ENCODE results near the gene SPTBN1. TPM values are rescaled to one million over a fixed set of nuclear protein-coding genes. Genes with fewer than 3 reads are reported as not detected.

Gene SPTBN1
- total and polyA plus RNA-seq, 2 of the 4 experiments (the other 2 are of a cell fraction) = 49.1 to 241 TPM

DNA sequence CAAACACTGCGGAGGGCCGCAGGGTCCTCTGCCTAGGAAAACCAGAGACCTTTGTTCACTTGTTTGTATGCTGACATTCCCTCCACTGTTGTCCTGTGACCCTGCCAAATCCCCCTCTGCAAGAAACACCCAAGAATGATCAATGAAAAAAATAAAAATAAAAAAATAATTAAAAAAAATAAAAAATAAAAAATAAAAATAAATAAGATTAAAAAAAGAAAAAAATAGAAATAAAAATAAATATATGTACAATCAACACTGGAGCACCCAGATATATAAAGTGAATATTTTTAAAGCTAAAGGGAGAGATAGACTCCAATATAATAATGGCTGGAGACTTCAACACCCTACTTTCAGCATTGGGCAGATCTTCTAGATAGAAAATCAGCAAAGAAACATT, 243.5 kb downstream of the SPTBN1 start:
- no TSS peak for BruUV-seq (replicated peaks)

More for the DNA sequence above, 243.5 kb downstream of the SPTBN1 start:
- ATAC-seq (ENCODE audit: low read depth) (no peak), DNase-seq (no peak)
- no peak overlapping the region for H3K23ac ChIP-seq (ENCODE audit: low read depth, low read length)
- H2AK5ac ChIP-seq (ENCODE audit: low read depth, low read length) = no peak overlapping the region
- H2AK9ac ChIP-seq (replicated peaks; ENCODE audit: low read depth, low read length, poor library complexity) = no peak overlapping the region
- no peak overlapping the region for H4K91ac ChIP-seq (ENCODE audit: insufficient read depth, low read depth, low read length)
- no peak overlapping the region for H3K4ac ChIP-seq (ENCODE audit: low read depth, low read length)
- H2BK120ac ChIP-seq (ENCODE audit: low read depth, low read length) = no peak overlapping the region
- no peak overlapping the region for H3K14ac ChIP-seq (replicated peaks; ENCODE audit: low read depth, low read length)
- no peak overlapping the region for H2BK20ac ChIP-seq (ENCODE audit: low read depth, low read length)
- no peaks in the 10 kb centered on the region for H3K79me1 ChIP-seq (ENCODE audit: low read depth in 1 of 2, low read length in 2 of 2)
- no peaks in the 10 kb centered on the region for H3K9me3 ChIP-seq (ENCODE audit: control insufficient read depth, insufficient read depth, low read length)
- no peaks in the 10 kb centered on the region for H4K20me1 ChIP-seq (ENCODE audit: insufficient read depth, low read length)
- dilution Hi-C loops (cut with HindIII; ENCODE audit: low sequenced_read_pairs, unreplicated experiment) (no loop called here), in situ Hi-C loops (cut with MboI; ENCODE audit: low sequenced_read_pairs) (loop anchor here (10.0 kb wide), 3 partner anchors 175 to 585 kb away; partner anchors contain the start of gene ACYP2), intact Hi-C loops (cut with micrococcal nuclease) (loop anchor here (5.0 kb wide), 2 partner anchors 347 to 537 kb away; no protein-coding TSS in a partner anchor)
- ChIA-PET POLR2A (ENCODE audit: unreplicated experiment) (no interaction called here), CTCF (no interaction called here)
- H3K4me3 ChIP-seq (ENCODE audit: insufficient read depth, low read depth, low read length) = no peak overlapping the region
- no peaks in the 10 kb centered on the region for H3K27me3 ChIP-seq (ENCODE audit: control insufficient read depth, insufficient read depth, low read length)
- WGBS, 2 experiments (ENCODE audit: extremely low coverage in 2 of 2, insufficient read length in 1 of 2) = no CpG with 5 or more reads among the region's 2 CpGs
- H2AFZ ChIP-seq (replicated peaks; ENCODE audit: low read length, poor library complexity) = no peak overlapping the region
- no peaks in the 10 kb centered on the region for H3K36me3 ChIP-seq (ENCODE audit: control insufficient read depth, insufficient read depth, low read length)
- no peaks in the 10 kb centered on the region for H3K9me1 ChIP-seq (ENCODE audit: insufficient read depth, low read length)
- no peak overlapping the region for H4K8ac ChIP-seq (ENCODE audit: low read depth in 2 of 2, low read length in 2 of 2)
- no peak overlapping the region for H3K4me2 ChIP-seq (ENCODE audit: low read depth, low read length)
- no peak overlapping the region for H3K56ac ChIP-seq (ENCODE audit: extremely low read depth, insufficient read depth, low read length)
- TF ChIP-seq MXI1 (IDR thresholded peaks at IDR 0.05; ENCODE audit: borderline replicate concordance, low read depth, low read length) (no peak), CEBPB (IDR thresholded peaks at IDR 0.05; ENCODE audit: low read depth, low read length) (no peak), MAFK (IDR thresholded peaks at IDR 0.05; ENCODE audit: low read depth, low read length) (no peak), FOS (IDR thresholded peaks at IDR 0.05; ENCODE audit: low read depth, low read length) (no peak), CHD1 (IDR thresholded peaks at IDR 0.05; ENCODE audit: low read depth, low read length) (no peak), RCOR1 (IDR thresholded peaks at IDR 0.05; ENCODE audit: insufficient replicate concordance, low read length) (no peak), POLR2A (IDR thresholded peaks at IDR 0.05; ENCODE audit: low read depth, low read length) (no peak), RAD21 (IDR thresholded peaks at IDR 0.05; ENCODE audit: low read length) (no peak), MAZ (IDR thresholded peaks at IDR 0.05; ENCODE audit: borderline replicate concordance, low read depth, low read length) (no peak), RFX5 (IDR thresholded peaks at IDR 0.05; ENCODE audit: low read depth, low read length) (no peak), SMC3 (IDR thresholded peaks at IDR 0.05; ENCODE audit: low read depth, low read length) (no peak), BHLHE40 (IDR thresholded peaks at IDR 0.05; ENCODE audit: low read depth, low read length) (no peak), NFE2L2 (IDR thresholded peaks at IDR 0.05; ENCODE audit: low read depth, low read length) (no peak)
- TF ChIP-seq, protein P1, sequence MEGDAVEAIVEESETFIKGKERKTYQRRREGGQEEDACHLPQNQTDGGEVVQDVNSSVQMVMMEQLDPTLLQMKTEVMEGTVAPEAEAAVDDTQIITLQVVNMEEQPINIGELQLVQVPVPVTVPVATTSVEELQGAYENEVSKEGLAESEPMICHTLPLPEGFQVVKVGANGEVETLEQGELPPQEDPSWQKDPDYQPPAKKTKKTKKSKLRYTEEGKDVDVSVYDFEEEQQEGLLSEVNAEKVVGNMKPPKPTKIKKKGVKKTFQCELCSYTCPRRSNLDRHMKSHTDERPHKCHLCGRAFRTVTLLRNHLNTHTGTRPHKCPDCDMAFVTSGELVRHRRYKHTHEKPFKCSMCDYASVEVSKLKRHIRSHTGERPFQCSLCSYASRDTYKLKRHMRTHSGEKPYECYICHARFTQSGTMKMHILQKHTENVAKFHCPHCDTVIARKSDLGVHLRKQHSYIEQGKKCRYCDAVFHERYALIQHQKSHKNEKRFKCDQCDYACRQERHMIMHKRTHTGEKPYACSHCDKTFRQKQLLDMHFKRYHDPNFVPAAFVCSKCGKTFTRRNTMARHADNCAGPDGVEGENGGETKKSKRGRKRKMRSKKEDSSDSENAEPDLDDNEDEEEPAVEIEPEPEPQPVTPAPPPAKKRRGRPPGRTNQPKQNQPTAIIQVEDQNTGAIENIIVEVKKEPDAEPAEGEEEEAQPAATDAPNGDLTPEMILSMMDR (conservative IDR thresholded peaks at IDR 0.05; ENCODE audit: low read depth, low read length) = no peak
- TF ChIP-seq, protein P2, sequence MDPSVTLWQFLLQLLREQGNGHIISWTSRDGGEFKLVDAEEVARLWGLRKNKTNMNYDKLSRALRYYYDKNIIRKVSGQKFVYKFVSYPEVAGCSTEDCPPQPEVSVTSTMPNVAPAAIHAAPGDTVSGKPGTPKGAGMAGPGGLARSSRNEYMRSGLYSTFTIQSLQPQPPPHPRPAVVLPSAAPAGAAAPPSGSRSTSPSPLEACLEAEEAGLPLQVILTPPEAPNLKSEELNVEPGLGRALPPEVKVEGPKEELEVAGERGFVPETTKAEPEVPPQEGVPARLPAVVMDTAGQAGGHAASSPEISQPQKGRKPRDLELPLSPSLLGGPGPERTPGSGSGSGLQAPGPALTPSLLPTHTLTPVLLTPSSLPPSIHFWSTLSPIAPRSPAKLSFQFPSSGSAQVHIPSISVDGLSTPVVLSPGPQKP (IDR thresholded peaks at IDR 0.05; ENCODE audit: borderline replicate concordance, low read depth, low read length) = no peak
- TF ChIP-seq, protein P3, sequence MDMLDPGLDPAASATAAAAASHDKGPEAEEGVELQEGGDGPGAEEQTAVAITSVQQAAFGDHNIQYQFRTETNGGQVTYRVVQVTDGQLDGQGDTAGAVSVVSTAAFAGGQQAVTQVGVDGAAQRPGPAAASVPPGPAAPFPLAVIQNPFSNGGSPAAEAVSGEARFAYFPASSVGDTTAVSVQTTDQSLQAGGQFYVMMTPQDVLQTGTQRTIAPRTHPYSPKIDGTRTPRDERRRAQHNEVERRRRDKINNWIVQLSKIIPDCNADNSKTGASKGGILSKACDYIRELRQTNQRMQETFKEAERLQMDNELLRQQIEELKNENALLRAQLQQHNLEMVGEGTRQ (IDR thresholded peaks at IDR 0.05; ENCODE audit: low read depth, low read length) = no peak
- no peak overlapping the region for H3K18ac ChIP-seq (ENCODE audit: low read depth, low read length)
- H2BK15ac ChIP-seq (ENCODE audit: low read depth, low read length) = no peak overlapping the region
- no peak overlapping the region for H4K5ac ChIP-seq (ENCODE audit: low read depth, low read length)
- H3K27ac ChIP-seq (ENCODE audit: insufficient read depth, low read length) = no peak overlapping the region
- no peak overlapping the region for H2BK5ac ChIP-seq (ENCODE audit: low read depth, low read length, poor library complexity, severe bottlenecking)
- no peaks in the 10 kb centered on the region for H3K4me1 ChIP-seq (ENCODE audit: control insufficient read depth, insufficient read depth, low read length)
- H3K9ac ChIP-seq (ENCODE audit: low read depth, low read length) = no peak overlapping the region

Data from IMR-90 (cell line).